BLaER1 treated with 17β-estradiol and CSF1 and Interleukin-3, amounts not matched to agents 10 nM and 100 nM (cell line): ENCODE data around the gene ARID2.

Experiments used
- H3K27ac ChIP-seq, 11 experiments: shearing (Covaris generic); formaldehyde crosslinking; 2 replicates each; pipeline ENCODE4 v1.8.1; 2022
- H3K27me3 ChIP-seq, 11 experiments: shearing (Covaris generic); formaldehyde crosslinking; 2 replicates each; pipeline ENCODE4 v1.8.1; 2022
- H3K36me3 ChIP-seq, 11 experiments: shearing (Covaris generic); formaldehyde crosslinking; 2 replicates each; pipeline ENCODE4 v1.8.1; 2022
- H3K4me1 ChIP-seq, 10 experiments: shearing (Covaris generic); formaldehyde crosslinking; 2 replicates each; pipeline ENCODE4 v1.8.1; 2022
- H3K4me2 ChIP-seq, 11 experiments: shearing (Covaris generic); formaldehyde crosslinking; 2 replicates each; pipeline ENCODE4 v1.8.1; 2022
- H3K4me3 ChIP-seq, 10 experiments: shearing (Covaris generic); formaldehyde crosslinking; 2 replicates each; pipeline ENCODE4 v1.8.1; 2022
- H3K9ac ChIP-seq, 11 experiments: shearing (Covaris generic); formaldehyde crosslinking; 2 replicates each; pipeline ENCODE4 v1.8.1; 2022
- H3K9me3 ChIP-seq, 11 experiments: shearing (Covaris generic); formaldehyde crosslinking; replicated peaks in 1 of 11; 2 replicates each; pipeline ENCODE4 v1.8.1; 2022
- H4K20me1 ChIP-seq, 11 experiments: shearing (Covaris generic); formaldehyde crosslinking; 2 replicates each; pipeline ENCODE4 v1.8.1; 2022
- Cebpa-rat ChIP-seq, 11 experiments: shearing (Covaris generic); IDR thresholded peaks; 2 replicates each; pipeline ENCODE4 v1.8.1; 2022

ARID2 gene

DNA sequence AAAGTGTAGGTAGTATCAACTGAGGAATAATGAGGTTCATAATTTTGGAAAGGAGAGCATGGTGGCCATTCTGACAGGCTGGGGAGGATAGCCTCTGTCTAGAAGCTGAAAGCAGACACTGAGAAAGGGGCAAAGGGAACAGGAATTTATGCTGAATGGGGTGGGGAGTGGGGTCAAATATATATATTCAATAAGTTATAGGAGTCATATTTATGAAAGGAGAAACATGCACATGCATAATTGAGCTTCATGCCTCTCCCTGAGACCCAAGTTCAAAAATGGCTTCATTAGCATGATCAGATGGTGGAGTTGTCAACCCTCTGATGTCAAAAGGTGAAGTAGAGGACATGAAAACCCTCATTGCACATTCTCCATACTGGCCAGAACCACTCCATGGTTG is 33.9 kb upstream of the ARID2 start:
- Histone ChIP-seq H3K27me3 (no peaks in the 10 kb centered on the region), H3K4me1 (no peaks in the 10 kb centered on the region), H3K4me3 (no peak overlapping the region), H3K36me3 (peaks cover 0 to 16% (median 0%) of the 10 kb centered on the region in 11 experiments; a peak in 8 of 22 replicates), H3K27ac (no peak overlapping the region), H3K4me2 (no peak overlapping the region), H3K9me3 (peaks cover 21 to 29% (median 25%) of the 10 kb centered on the region in 11 experiments), H4K20me1 (no peaks in the 10 kb centered on the region), H3K9ac (no peak overlapping the region)
- no peak for TF ChIP-seq Cebpa-rat (IDR thresholded peaks at IDR 0.05)

DNA sequence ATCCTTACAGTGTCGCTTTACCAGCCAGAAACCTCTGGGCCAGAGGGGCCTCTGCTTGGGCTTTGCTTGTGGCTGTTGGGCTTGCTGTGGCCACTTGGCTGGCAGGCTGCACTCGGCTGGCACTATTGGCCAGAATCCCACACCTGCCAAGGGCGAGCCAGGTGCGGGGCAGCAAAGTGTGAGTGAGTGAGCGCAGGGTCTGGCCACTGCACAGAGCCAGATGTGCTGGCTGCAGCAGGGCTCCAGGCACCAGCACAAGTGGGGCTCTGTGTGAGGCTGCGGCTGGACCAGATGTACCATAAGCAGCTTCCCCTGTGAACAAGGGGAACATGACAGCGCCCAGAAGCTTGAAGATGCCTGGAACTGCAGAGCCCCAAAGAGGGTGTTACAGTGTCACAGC is 33.5 kb upstream of the ARID2 start:
- Histone ChIP-seq H3K4me2 (no peak overlapping the region), H3K4me1 (no peaks in the 10 kb centered on the region), H3K9me3 (peaks cover 21 to 32% (median 28%) of the 10 kb centered on the region in 11 experiments), H3K27me3 (no peaks in the 10 kb centered on the region), H3K27ac (no peak overlapping the region), H3K4me3 (0 out of 20 replicates have a peak overlapping the region, but pooled peaks of 1 of the 10 experiments have one; percentile 18), H3K36me3 (peaks cover 0 to 16% (median 0%) of the 10 kb centered on the region in 11 experiments; a peak in 8 of 22 replicates), H4K20me1 (no peaks in the 10 kb centered on the region), H3K9ac (no peak overlapping the region)
- no peak for TF ChIP-seq Cebpa-rat (IDR thresholded peaks at IDR 0.05)

DNA sequence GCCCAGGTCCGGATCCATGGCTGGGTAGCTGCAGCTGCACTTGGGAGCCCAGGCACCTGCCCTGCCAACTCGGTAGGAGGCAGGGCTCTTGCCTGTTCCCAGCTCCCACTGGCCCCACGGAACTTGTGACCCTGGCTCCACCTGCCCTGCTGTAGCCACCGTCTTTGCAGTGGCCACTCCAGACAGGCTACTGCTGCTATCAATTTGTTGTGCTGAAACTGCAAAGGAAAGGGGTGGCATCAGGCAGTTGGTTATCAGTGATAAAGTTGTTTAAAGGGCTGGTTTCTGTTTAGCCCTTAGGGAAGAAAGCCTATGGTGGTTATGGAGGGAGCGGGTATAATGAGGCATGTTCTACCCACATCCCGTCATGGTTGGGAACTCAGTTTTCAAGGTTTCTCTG is 32.1 kb upstream of the ARID2 start:
- Histone ChIP-seq H3K4me1 (no peaks in the 10 kb centered on the region), H3K36me3 (peaks cover 0 to 19% (median 0%) of the 10 kb centered on the region in 11 experiments; a peak in 9 of 22 replicates), H3K27ac (no peak overlapping the region), H3K27me3 (no peaks in the 10 kb centered on the region), H3K9me3 (peaks cover 27 to 39% (median 35%) of the 10 kb centered on the region in 11 experiments), H3K4me3 (no peak overlapping the region), H4K20me1 (no peaks in the 10 kb centered on the region), H3K9ac (no peak overlapping the region), H3K4me2 (no peak overlapping the region)
- no peak for TF ChIP-seq Cebpa-rat (IDR thresholded peaks at IDR 0.05)

DNA sequence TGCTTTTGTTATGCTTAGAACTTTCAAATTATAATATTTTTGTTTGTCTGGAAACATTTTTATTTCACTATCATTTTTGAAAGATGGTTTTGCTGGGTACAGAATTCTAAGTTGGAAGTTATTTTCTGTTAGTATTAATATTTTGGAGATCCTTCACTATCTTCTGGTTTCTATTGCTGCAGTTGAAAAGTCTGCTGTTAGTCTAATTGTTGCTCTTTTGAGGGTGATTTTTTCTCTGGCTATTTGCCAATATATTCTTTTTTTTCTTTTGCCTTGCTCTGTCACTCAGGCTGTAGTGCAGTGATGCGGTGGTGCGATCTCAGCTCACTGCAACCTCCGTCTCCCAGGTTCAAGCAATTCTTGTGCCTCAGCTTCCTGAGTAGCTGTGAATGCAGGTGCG is 28.2 kb upstream of the ARID2 start:
- Histone ChIP-seq H3K27me3 (no peaks in the 10 kb centered on the region), H3K36me3 (peaks cover 0 to 15% (median 0%) of the 10 kb centered on the region in 11 experiments; a peak in 9 of 22 replicates), H3K27ac (no peak overlapping the region), H3K9me3 (peaks cover 19 to 29% (median 24%) of the 10 kb centered on the region in 11 experiments), H3K4me1 (0 out of 20 replicates have a peak, but pooled peaks cover 0 to 7% (median 0%) of the 10 kb centered on the region in 10 experiments), H3K4me2 (no peak overlapping the region), H3K9ac (no peak overlapping the region), H3K4me3 (no peak overlapping the region), H4K20me1 (no peaks in the 10 kb centered on the region)
- no peak for TF ChIP-seq Cebpa-rat (IDR thresholded peaks at IDR 0.05)

DNA sequence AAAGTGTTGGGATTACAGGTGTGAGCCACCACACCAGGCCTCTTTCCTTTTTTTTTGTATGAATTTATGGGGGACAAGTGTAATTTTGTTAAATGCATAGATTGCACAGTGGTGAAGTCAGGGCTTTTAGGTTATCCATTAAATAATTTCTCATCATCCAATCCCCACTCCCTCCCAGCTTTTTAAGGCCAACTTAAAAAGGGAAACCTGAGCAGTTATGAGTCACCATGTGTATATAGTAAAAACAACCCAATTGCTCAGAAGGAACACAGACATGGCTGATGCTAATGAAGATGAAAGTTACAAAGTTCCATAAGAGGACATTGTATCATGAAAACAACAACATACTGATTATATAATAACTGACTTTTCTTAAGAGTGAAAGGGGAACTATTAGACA is 25.6 kb upstream of the ARID2 start:
- Histone ChIP-seq H3K9ac (no peak overlapping the region), H3K4me2 (no peak overlapping the region), H4K20me1 (no peaks in the 10 kb centered on the region), H3K27me3 (no peaks in the 10 kb centered on the region), H3K36me3 (peaks cover 0 to 5% (median 0%) of the 10 kb centered on the region in 11 experiments; a peak in 3 of 22 replicates), H3K4me1 (0 out of 20 replicates have a peak, but pooled peaks cover 0 to 10% (median 0%) of the 10 kb centered on the region in 10 experiments), H3K4me3 (no peak overlapping the region), H3K27ac (no peak overlapping the region), H3K9me3 (peaks cover 5 to 14% (median 10%) of the 10 kb centered on the region in 11 experiments; a peak in 20 of 22 replicates)
- TF ChIP-seq Cebpa-rat (IDR thresholded peaks at IDR 0.05) = no peak

DNA sequence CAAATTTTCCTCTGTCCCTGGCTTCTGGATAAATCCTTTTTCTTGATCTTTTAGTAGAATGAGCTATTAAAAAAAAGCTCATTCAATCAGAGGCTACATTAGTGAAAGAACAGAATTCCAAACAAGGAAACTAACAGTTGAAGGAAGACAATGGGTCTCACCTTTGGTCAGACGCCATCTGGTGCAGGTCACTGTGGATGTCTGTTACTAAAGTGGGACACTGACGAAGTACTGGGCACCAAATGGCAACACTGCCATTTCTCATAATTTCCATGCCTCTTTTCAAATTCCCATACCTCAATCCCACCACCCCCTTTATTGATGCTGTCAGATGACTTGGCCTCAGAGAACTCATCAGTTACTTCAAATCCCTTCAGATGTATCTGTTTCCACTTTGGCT is 24.5 kb upstream of the ARID2 start:
- no peaks in the 10 kb centered on the region for H4K20me1 ChIP-seq
- no peak for TF ChIP-seq Cebpa-rat (IDR thresholded peaks at IDR 0.05)
- H3K9ac ChIP-seq = no peak overlapping the region
- 0 out of 20 replicates have a peak, but pooled peaks cover 0 to 10% (median 0%) of the 10 kb centered on the region in 10 experiments for H3K4me1 ChIP-seq
- H3K36me3 ChIP-seq = peaks cover 0 to 5% (median 0%) of the 10 kb centered on the region in 11 experiments; a peak in 2 of 22 replicates
- H3K9me3 ChIP-seq = peaks cover 5 to 14% (median 10%) of the 10 kb centered on the region in 11 experiments; a peak in 20 of 22 replicates
- H3K4me3 ChIP-seq = no peak overlapping the region
- no peaks in the 10 kb centered on the region for H3K27me3 ChIP-seq
- no peak overlapping the region for H3K27ac ChIP-seq
- no peak overlapping the region for H3K4me2 ChIP-seq

DNA sequence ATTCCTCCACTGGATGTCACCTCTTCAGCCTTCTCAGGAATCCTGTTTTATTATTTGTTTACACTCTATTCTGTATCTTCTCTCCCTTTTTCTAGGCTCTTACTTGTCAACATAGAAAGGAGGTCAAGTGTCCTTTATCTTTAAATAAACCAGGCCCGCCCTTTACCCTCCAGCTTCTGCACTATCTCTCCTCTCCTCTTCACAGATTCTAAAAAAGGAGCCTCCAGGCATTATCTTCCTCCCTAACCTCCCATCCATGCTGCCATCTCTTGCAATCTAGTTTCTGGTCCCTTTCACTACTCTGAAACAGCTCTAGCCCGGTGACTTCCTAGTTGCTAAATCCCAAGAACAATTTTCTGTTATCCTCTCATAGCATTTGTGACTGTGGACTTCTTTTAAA is 24.1 kb upstream of the ARID2 start:
- peaks cover 0 to 5% (median 0%) of the 10 kb centered on the region in 11 experiments; a peak in 2 of 22 replicates for H3K36me3 ChIP-seq
- H4K20me1 ChIP-seq = no peaks in the 10 kb centered on the region
- no peak for TF ChIP-seq Cebpa-rat (IDR thresholded peaks at IDR 0.05)
- H3K27ac ChIP-seq = no peak overlapping the region
- H3K9me3 ChIP-seq = peaks cover 5 to 14% (median 10%) of the 10 kb centered on the region in 11 experiments; a peak in 20 of 22 replicates
- H3K9ac ChIP-seq = no peak overlapping the region
- no peak overlapping the region for H3K4me3 ChIP-seq
- H3K27me3 ChIP-seq = no peaks in the 10 kb centered on the region
- H3K4me2 ChIP-seq = no peak overlapping the region
- H3K4me1 ChIP-seq = 0 out of 20 replicates have a peak, but pooled peaks cover 0 to 10% (median 0%) of the 10 kb centered on the region in 10 experiments

DNA sequence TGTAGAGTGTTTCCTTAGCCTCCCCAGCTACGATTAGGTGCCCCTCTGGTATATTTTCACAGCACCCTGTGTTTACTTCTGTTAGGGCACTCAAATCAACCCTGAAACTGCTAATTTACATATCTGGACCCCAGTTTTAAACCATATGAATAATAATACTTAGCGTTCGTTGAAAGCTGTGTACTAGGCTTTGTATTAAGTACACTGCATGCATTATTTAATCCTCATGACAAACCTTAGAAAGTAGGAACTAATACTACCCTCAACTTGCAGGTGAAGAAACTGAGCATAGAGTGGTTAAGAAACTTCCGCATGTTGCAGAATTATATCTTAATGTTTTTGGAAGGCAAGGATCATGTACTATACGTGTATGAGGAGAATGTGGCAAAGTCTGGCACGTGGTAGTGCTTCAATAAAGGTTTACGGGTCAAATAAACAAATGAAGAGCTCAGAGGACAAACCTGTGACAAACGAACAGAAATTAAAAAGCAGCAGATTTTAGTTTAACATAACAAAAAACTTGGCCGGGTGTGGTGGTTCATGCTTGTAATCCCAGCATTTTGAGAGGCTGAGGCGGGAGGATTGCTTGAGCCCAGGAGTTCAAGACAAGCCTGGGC is 22.2 kb upstream of the ARID2 start:
- Histone ChIP-seq H3K9ac (no peak overlapping the region), H3K9me3 (peaks cover 0 to 2% (median 0%) of the 10 kb centered on the region in 11 experiments; a peak in 1 of 22 replicates), H3K27ac (no peak overlapping the region), H3K36me3 (no peaks in the 10 kb centered on the region), H3K4me2 (no peak overlapping the region), H3K4me1 (0 out of 20 replicates have a peak, but pooled peaks cover 0 to 10% (median 0%) of the 10 kb centered on the region in 10 experiments), H3K27me3 (no peaks in the 10 kb centered on the region), H4K20me1 (no peaks in the 10 kb centered on the region), H3K4me3 (no peak overlapping the region)
- TF ChIP-seq Cebpa-rat (IDR thresholded peaks at IDR 0.05) = no peak

DNA sequence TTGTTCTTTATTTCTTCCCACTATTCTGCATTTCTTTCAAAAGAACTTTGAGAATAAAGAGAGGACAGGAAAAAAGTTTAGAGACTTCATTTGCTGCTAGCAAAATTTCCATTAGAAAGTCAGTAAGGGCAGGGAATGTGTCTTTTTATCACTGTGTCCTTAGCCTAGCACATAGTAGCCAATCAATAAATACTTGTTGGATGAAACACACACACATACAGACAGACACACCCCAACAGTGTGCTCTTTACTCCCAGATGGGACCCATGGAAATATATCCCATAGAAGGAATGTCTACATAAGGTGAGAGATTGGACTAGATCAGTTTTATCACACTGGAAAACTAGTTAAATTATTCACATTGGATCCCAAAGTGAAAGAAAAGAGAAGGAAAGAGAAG is 21.1 kb upstream of the ARID2 start:
- Histone ChIP-seq H3K4me3 (no peak overlapping the region), H4K20me1 (no peaks in the 10 kb centered on the region), H3K36me3 (no peaks in the 10 kb centered on the region; a peak in 1 of 22 replicates), H3K4me1 (peaks cover 0 to 10% (median 0%) of the 10 kb centered on the region in 10 experiments; a peak in 1 of 20 replicates), H3K27me3 (no peaks in the 10 kb centered on the region), H3K4me2 (no peak overlapping the region), H3K9ac (no peak overlapping the region), H3K27ac (no peak overlapping the region), H3K9me3 (no peaks in the 10 kb centered on the region)
- no peak for TF ChIP-seq Cebpa-rat (IDR thresholded peaks at IDR 0.05)
